SK-N-MC (cell line): Measurements from ENCODE around the gene HK1.

Source experiments
- EZH2 ChIP-seq: fragments of 200-600 bp; sonication (generic); IDR thresholded peaks from one replicate; pipeline ENCODE4 v1.6.1; 2017; ENCODE audit warnings: antibody characterized with exemption
- FOXP2 ChIP-seq: optimal IDR thresholded peaks from 2 replicates; pipeline ENCODE3; 2011; ENCODE audit warnings: mild to moderate bottlenecking, moderate library complexity; ENCODE audit not compliant: insufficient read depth; ENCODE audit errors: extremely low read length, control extremely low read depth
- POLR2AphosphoS5 ChIP-seq: IDR thresholded peaks from 2 replicates; pipeline ENCODE4 v1.6.1; 2012; ENCODE audit warnings: mild to moderate bottlenecking, low read depth, low read length, borderline replicate concordance

DNA sequence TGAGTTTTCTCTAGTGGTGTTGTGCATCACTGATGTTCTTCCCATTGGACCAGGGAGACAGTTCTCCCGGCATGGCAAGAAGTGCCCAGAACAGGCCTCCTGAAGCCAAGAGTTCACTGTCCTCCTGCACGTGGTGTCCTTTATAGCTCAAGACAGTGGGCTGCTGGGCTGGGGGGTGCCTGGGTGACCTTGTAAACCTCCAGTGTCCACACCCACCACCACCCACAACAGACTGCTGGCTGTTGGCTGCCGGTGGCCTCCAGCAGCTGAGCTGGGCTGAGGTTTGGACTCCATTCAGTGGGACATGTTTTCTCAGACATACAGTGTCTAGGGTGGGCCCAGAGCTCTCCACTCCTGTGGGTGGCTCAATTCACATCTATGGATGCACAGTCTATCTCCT is 42.2 kb downstream of the HK1 start:
- TF ChIP-seq POLR2AphosphoS5 (no peak), EZH2 (no peak), FOXP2 (no peak)
